Measurements from ENCODE around the gene FCHO1.

DNA sequence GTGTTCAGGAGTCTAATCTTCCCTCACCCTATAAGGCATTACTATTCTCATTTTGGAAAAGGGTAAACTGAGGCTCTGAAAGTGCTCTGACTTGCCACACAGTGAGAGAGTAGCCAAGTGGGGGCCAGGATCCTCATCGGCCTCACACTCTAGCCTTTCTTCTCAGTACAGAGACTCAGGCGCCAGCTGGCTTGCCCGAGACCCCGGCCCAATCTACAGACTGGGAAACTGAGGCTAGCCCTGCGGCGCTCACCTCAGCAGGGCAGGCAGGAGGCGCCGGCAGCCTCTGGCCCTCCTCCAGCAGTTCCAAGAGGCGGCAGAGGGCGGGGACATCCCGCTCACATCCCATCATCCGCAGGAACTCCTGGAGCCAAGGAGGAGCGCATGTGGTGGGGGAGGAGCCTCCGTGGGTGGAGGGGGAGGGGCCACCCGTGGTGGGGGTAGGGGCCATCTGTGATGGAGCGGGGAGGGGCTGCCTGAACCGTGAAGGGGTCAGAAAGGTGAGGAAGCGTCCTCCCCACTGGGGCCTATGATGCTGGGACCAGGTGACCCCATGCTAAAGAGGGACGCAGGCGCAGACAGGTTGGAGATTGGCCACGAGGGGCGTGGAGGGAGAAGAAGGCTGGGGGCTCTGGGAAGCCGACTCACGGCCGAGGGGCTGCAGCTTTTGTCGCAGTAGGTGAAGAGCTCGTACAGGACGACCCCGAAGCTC, 78.7 kb downstream of the FCHO1 start:
- TF ChIP-seq, protein P1, sequence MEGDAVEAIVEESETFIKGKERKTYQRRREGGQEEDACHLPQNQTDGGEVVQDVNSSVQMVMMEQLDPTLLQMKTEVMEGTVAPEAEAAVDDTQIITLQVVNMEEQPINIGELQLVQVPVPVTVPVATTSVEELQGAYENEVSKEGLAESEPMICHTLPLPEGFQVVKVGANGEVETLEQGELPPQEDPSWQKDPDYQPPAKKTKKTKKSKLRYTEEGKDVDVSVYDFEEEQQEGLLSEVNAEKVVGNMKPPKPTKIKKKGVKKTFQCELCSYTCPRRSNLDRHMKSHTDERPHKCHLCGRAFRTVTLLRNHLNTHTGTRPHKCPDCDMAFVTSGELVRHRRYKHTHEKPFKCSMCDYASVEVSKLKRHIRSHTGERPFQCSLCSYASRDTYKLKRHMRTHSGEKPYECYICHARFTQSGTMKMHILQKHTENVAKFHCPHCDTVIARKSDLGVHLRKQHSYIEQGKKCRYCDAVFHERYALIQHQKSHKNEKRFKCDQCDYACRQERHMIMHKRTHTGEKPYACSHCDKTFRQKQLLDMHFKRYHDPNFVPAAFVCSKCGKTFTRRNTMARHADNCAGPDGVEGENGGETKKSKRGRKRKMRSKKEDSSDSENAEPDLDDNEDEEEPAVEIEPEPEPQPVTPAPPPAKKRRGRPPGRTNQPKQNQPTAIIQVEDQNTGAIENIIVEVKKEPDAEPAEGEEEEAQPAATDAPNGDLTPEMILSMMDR (IDR thresholded peaks at IDR 0.05; ENCODE audit: borderline replicate concordance, extremely low read depth, low read length, poor library complexity, severe bottlenecking), result no peak
- no peak for TF ChIP-seq EZH2 (IDR thresholded peaks at IDR 0.05; ENCODE audit: borderline replicate concordance, low read depth, low read length, severe bottlenecking)
